CD14-positive monocyte (primary cell): ENCODE data around the gene SLC47A1. TPM values are rescaled to one million over a fixed set of nuclear protein-coding genes. Genes with fewer than 3 reads are reported as not detected.

Source experiments
- DNase-seq, 3 donors: peaks; one replicate each; pipeline ENCODE4 v3.0.0-alpha.2; 2011 to 2022
- H2AFZ ChIP-seq: 2 replicates; pipeline ENCODE4 v1.6.0; 2012; ENCODE audit warnings: mild to moderate bottlenecking, low read depth, low read length, inconsistent platforms; ENCODE audit not compliant: insufficient read depth, poor library complexity, severe bottlenecking
- H3K27ac ChIP-seq, 2 donors: 1 replicate in 1 of 2; 2 replicates in 1 of 2; pipeline ENCODE4 v1.5.1; 2012 to 2013; ENCODE audit warnings: low read length in 2 of 2, control low read depth in 1 of 2, inconsistent platforms in 1 of 2, low read depth in 1 of 2, mild to moderate bottlenecking in 1 of 2
- H3K27me3 ChIP-seq, 2 donors: one replicate each; pipeline versions ENCODE4 v1.6.0 to v1.6.1; 2011 to 2013; ENCODE audit warnings: low read length in 2 of 2; ENCODE audit not compliant: control insufficient read depth in 2 of 2, insufficient read depth in 2 of 2
- H3K36me3 ChIP-seq, 2 donors: replicated peaks in 1 of 2; 1 replicate in 1 of 2; 2 replicates in 1 of 2; pipeline versions ENCODE4 v1.5.1 to v1.6.1; 2012 to 2013; ENCODE audit warnings: low read length in 2 of 2, control low read depth in 1 of 2, inconsistent platforms in 1 of 2, mild to moderate bottlenecking in 1 of 2; ENCODE audit not compliant: insufficient read depth in 2 of 2, control insufficient read depth in 1 of 2
- H3K4me1 ChIP-seq, 2 donors: 1 replicate in 1 of 2; 2 replicates in 1 of 2; pipeline versions ENCODE4 v1.5.1 to v1.6.1; 2012 to 2013; ENCODE audit warnings: low read length in 2 of 2, control low read depth in 1 of 2, inconsistent platforms in 1 of 2, mild to moderate bottlenecking in 1 of 2, moderate library complexity in 1 of 2; ENCODE audit not compliant: insufficient read depth in 2 of 2, control insufficient read depth in 1 of 2
- H3K4me2 ChIP-seq: replicated peaks from 2 replicates; pipeline ENCODE3; 2012; ENCODE audit warnings: low read length, moderate library complexity, mild to moderate bottlenecking; ENCODE audit not compliant: poor library complexity, severe bottlenecking; ENCODE audit errors: extremely low read depth
- H3K4me3 ChIP-seq, 3 experiments: fragments of 200-600 bp in 1 of 3; sonication (generic) in 1 of 3; replicated peaks in 1 of 3; 1 replicate in 2 of 3; 2 replicates in 1 of 3; pipeline ENCODE4 v1.5.1; 2011 to 2013; ENCODE audit warnings: low read length in 3 of 3, mild to moderate bottlenecking in 3 of 3, control low read depth in 2 of 3, low read depth in 2 of 3, inconsistent platforms in 1 of 3, moderate library complexity in 1 of 3
- H3K79me2 ChIP-seq: 2 replicates; pipeline ENCODE4 v1.6.0; 2012; ENCODE audit warnings: mild to moderate bottlenecking, control low read depth, inconsistent platforms, low read length, moderate library complexity; ENCODE audit not compliant: insufficient read depth
- H3K9ac ChIP-seq: 2 replicates; pipeline ENCODE4 v1.6.0; 2017; ENCODE audit warnings: low read length, mild to moderate bottlenecking; ENCODE audit not compliant: insufficient read depth, poor library complexity, severe bottlenecking
- H3K9me3 ChIP-seq, 2 donors: replicated peaks in 1 of 2; 1 replicate in 1 of 2; 2 replicates in 1 of 2; pipeline versions ENCODE4 v1.5.1 to v1.6.1; 2012 to 2013; ENCODE audit warnings: low read length in 2 of 2, control low read depth in 1 of 2; ENCODE audit not compliant: control insufficient read depth in 1 of 2, insufficient read depth in 1 of 2
- H4K20me1 ChIP-seq: 2 replicates; pipeline ENCODE4 v1.6.0; 2012; ENCODE audit warnings: mild to moderate bottlenecking, low read length, control low read depth, moderate library complexity; ENCODE audit not compliant: insufficient read depth
- H3K27ac Mint-ChIP-seq, 7 donors: one replicate each; pipeline ENCODE4 v1.8.0; 2020; ENCODE audit warnings: mild to moderate bottlenecking in 7 of 7, mixed read lengths in 7 of 7, moderate library complexity in 6 of 7, inconsistent platforms in 2 of 7
- H3K27me3 Mint-ChIP-seq, 3 donors: one replicate each; pipeline ENCODE4 v1.8.0; 2021 to 2022; ENCODE audit warnings: low read depth in 3 of 3, mild to moderate bottlenecking in 3 of 3, mixed read lengths in 3 of 3, moderate library complexity in 3 of 3, inconsistent platforms in 1 of 3
- H3K36me3 Mint-ChIP-seq, 2 donors: one replicate each; pipeline ENCODE4 v1.8.0; 2020; ENCODE audit warnings: mixed read lengths in 2 of 2, inconsistent platforms in 1 of 2, mild to moderate bottlenecking in 1 of 2
- H3K4me1 Mint-ChIP-seq: one replicate; pipeline ENCODE4 v1.8.0; 2020; ENCODE audit warnings: mild to moderate bottlenecking, mixed read lengths
- H3K4me3 Mint-ChIP-seq, 2 donors: one replicate each; pipeline ENCODE4 v1.8.0; 2020; ENCODE audit warnings: mild to moderate bottlenecking in 2 of 2, mixed read lengths in 2 of 2, moderate library complexity in 1 of 2
- H3K9me3 Mint-ChIP-seq, 7 donors: one replicate each; pipeline ENCODE4 v1.8.0; 2020 to 2022; ENCODE audit warnings: mixed read lengths in 7 of 7, mild to moderate bottlenecking in 6 of 7, moderate library complexity in 6 of 7, inconsistent platforms in 2 of 7
- CTCF ChIP-seq: fragments of 200-600 bp; IDR thresholded peaks from one replicate; pipeline ENCODE4 v1.8.0; 2022; ENCODE audit warnings: antibody characterized with exemption, mild to moderate bottlenecking
- WGBS: methylation state at CpG from one replicate; pipeline ENCODE4 v1.1.5; 2013; ENCODE audit warnings: missing lambda C conversion rate; ENCODE audit not compliant: insufficient coverage; 5-methylcytosine and 5-hydroxymethylcytosine counted together
- intact Hi-C, 2 donors: fragments of 100-400 bp; cut with micrococcal nuclease; formaldehyde crosslinking; loops; one replicate each; pipeline versions ENCODE4 v1.15.0 to v1.15.1; 2023
- polyA plus RNA-seq, 3 donors: library from polyadenylated mRNA; depleted of rRNA in 1 of 3; unstranded in 2 of 3; stranded (reverse) in 1 of 3; fragments of 300-500 nt in 2 of 3; fragments of >200 nt in 1 of 3; fragmentation: Illumina TruSeq in 2 of 3; gene quantifications; 1 replicate in 2 of 3; 2 replicates in 1 of 3; pipeline ENCODE4 v1.2.3, GENCODE V29; 2012 to 2021

Gene SLC47A1
- polyA plus RNA-seq, 3 donors: 0.44 to 2.0 (median 0.49) TPM

GRCh38 chr17:19539841-19540311 is 6.2 kb downstream of the SLC47A1 start:
- H3K4me1 Mint-ChIP-seq: peaks cover 30% of the 10 kb centered on the region
- Histone ChIP-seq H3K4me3 (no peak overlapping the region), H3K4me1 (peaks cover 11 to 24% of the 10 kb centered on the region in 2 donors), H3K36me3 (no peaks in the 10 kb centered on the region), H3K27me3 (peaks cover 0 to 8% of the 10 kb centered on the region in 2 donors), H3K4me2 (no peak overlapping the region), H3K27ac (no peak overlapping the region), H4K20me1 (no peaks in the 10 kb centered on the region), H2AFZ (no peak overlapping the region), H3K9me3 (no peaks in the 10 kb centered on the region), H3K9ac (no peak overlapping the region), H3K79me2 (no peaks in the 10 kb centered on the region)
- H3K4me3 Mint-ChIP-seq: no peak overlapping the region
- DNase-seq: no peak
- 97% methylated on average over 10 of the region's 10 CpGs for WGBS
- H3K27me3 Mint-ChIP-seq: peaks cover 10 to 15% (median 12%) of the 10 kb centered on the region in 3 donors
- H3K27ac Mint-ChIP-seq: no peak overlapping the region
- peaks cover 6% of the 10 kb centered on the region in 2 donors for H3K36me3 Mint-ChIP-seq
- intact Hi-C loops: no loop called here
- peaks cover 0 to 4% (median 0%) of the 10 kb centered on the region in 7 donors for H3K9me3 Mint-ChIP-seq
- no peak for TF ChIP-seq CTCF

GRCh38 chr17:19540706-19541370 is 7.2 kb downstream of the SLC47A1 start:
- no peak for DNase-seq
- no peaks in the 10 kb centered on the region for H4K20me1 ChIP-seq
- Mint-ChIP-seq H3K36me3 (peaks cover 6% of the 10 kb centered on the region in 2 donors), H3K4me3 (no peak overlapping the region), H3K27me3 (peaks cover 3 to 7% (median 6%) of the 10 kb centered on the region in 3 donors), H3K27ac (no peak overlapping the region), H3K4me1 (peaks cover 39% of the 10 kb centered on the region), H3K9me3 (peaks cover 0 to 2% (median 0%) of the 10 kb centered on the region in 7 donors)
- peaks cover 0 to 2% of the 10 kb centered on the region in 2 donors for H3K27me3 ChIP-seq
- H3K9ac ChIP-seq: no peak overlapping the region
- H3K4me2 ChIP-seq: no peak overlapping the region
- no peak overlapping the region for H3K4me3 ChIP-seq
- peaks cover 19 to 32% of the 10 kb centered on the region in 2 donors for H3K4me1 ChIP-seq
- no peak overlapping the region for H2AFZ ChIP-seq
- 97% methylated on average over 6 of the region's 13 CpGs for WGBS
- no peaks in the 10 kb centered on the region for H3K9me3 ChIP-seq
- intact Hi-C loops: no loop called here
- H3K36me3 ChIP-seq: no peaks in the 10 kb centered on the region
- H3K27ac ChIP-seq: no peak overlapping the region
- H3K79me2 ChIP-seq: no peaks in the 10 kb centered on the region
- no peak for TF ChIP-seq CTCF
